HFF-Myc (cell line): ENCODE measurements around the gene WDR27.

Source experiments
- DNase-seq: peaks from one replicate; pipeline ENCODE4 v3.0.0-alpha.2; 2011; ENCODE audit warnings: low read depth; ENCODE audit errors: extremely low read depth
- H3K4me3 ChIP-seq: replicated peaks from 2 replicates; pipeline ENCODE4 v1.5.1; 2011; ENCODE audit warnings: low read depth, mild to moderate bottlenecking, control low read depth, low read length
- TF ChIP-seq, protein P1 (sequence below): IDR thresholded peaks from 2 replicates; pipeline ENCODE4 v1.5.1; 2012; ENCODE audit warnings: mild to moderate bottlenecking, low read depth, low read length, control low read depth; ENCODE audit errors: missing control alignments

WDR27 gene

DNA sequence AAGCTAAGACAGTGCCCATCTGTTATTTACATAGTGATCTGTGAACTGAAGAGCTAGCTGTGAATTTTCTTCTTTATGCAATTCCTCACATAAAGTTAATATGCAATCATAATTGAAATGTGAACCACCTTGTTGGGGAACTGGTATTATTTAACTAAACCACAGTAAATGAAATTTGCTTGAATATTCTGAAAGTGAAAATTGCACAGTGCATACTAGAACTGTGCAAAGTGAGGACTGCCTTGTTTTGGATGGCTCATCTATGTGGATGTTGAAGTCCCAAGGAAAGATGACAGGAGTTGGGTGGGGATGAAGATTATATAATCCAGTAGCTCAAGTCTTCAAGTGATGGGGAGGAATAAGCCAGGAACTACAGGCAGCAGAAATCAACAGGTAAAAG, 28.1 kb upstream of the WDR27 start:
- no peak overlapping the region for H3K4me3 ChIP-seq
- TF ChIP-seq, protein P1, sequence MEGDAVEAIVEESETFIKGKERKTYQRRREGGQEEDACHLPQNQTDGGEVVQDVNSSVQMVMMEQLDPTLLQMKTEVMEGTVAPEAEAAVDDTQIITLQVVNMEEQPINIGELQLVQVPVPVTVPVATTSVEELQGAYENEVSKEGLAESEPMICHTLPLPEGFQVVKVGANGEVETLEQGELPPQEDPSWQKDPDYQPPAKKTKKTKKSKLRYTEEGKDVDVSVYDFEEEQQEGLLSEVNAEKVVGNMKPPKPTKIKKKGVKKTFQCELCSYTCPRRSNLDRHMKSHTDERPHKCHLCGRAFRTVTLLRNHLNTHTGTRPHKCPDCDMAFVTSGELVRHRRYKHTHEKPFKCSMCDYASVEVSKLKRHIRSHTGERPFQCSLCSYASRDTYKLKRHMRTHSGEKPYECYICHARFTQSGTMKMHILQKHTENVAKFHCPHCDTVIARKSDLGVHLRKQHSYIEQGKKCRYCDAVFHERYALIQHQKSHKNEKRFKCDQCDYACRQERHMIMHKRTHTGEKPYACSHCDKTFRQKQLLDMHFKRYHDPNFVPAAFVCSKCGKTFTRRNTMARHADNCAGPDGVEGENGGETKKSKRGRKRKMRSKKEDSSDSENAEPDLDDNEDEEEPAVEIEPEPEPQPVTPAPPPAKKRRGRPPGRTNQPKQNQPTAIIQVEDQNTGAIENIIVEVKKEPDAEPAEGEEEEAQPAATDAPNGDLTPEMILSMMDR, result no peak
- no peak for DNase-seq

- TF ChIP-seq, protein P1, result no peak
- no peak overlapping the region for H3K4me3 ChIP-seq
- DNase-seq, result no peak
These were observed 25.1 kb upstream of the WDR27 start for GRCh38 chr6:169726963-169727362.

DNA sequence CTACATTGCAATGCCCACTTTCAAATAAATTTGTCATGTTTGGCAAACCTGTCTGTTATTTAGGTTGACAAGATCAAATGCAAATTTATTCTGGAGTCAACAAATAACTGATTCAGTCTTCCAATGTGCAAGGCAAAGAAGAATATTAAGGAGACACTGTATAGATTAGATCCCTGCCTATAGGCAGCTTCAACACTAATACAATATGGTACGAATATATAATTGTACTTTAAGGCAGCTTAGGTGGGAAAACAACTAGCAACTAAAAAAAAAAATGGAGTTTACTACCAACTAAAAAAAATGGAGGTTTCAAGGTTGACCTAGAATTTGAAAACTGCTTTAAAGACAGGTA, 24.2 kb upstream of the WDR27 start:
- no peak for DNase-seq
- TF ChIP-seq, protein P1, result no peak
- H3K4me3 ChIP-seq, result no peak overlapping the region

- TF ChIP-seq, protein P1, result no peak
- DNase-seq, result no peak
- H3K4me3 ChIP-seq, result peak overlapping the region; percentile 59
These were observed 23.6 kb upstream of the WDR27 start for GRCh38 chr6:169725125-169726048.

DNA sequence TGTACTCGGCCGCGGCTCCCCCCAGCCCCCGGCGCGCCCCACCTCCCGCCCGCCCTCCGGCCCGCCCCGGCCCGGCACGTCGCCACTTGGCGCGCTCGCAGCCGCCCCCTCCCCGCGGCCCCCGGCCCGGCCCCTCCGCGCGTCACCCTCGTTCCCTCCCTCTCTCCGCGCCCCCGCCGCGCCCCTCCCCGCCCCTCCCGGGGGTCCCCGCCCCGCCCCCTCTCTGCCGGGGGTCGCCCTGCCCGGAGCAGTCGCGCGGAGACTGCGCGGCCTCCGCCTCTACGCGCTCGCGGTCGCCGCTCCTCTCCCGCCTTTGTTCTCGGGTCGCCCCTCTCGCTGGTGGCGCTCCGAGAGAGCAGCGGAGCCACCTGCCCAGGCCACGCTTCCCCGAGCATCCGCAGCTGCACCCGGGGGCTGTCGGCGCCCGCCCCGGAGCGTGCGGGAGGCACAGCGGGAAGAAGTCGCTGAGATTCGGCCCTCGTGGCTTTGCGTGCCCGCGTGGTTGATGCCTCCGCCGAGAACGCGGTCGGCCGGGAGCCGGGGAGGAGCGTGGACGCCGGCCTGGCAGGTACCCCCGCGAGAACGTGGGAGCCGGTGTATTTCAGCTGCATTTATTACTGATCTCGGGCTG, 22.8 kb upstream of the WDR27 start, which contains the start of gene PHF10:
PHF10 (minus strand) TSS at position 7 of the 631 bp plus-strand sequence. CDS start 569 bp downstream, outside the sequence.
- TF ChIP-seq, protein P1, result no peak
- peak within 1 kb of the TSS; percentile 66 for H3K4me3 ChIP-seq
- DNase-seq, result no peak

DNA sequence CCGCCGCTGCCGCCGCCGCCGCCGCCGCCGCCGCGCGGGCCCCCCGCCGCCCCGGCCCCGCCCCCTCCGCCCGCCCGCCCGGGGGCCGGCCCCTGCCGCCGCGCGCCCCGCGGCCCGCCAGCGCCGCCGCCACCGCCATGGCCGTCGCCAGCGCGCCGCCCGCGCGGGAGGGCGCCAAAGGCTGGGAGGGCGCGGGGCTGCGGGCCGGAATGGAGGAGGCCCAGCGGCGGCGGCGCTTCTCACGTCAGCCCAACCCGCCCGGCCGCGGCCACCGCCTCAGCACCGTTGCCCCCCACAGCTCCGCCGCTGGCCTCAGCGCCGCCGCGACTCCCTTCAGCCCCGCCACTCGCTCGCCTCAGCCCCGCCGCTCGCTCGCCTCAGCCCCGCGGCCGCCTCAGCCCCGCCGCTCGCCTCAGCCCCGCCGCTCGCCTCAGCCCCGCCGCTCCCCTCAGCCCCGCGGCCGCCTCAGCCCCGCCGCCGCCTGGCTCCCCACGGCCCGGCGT, 22.2 kb upstream of the WDR27 start:
- DNase-seq, result no peak
- peak overlapping the region; percentile 66 for H3K4me3 ChIP-seq
- TF ChIP-seq, protein P1, result no peak
